ENCODE data around the gene IFI30.

The IFI30 gene

DNA sequence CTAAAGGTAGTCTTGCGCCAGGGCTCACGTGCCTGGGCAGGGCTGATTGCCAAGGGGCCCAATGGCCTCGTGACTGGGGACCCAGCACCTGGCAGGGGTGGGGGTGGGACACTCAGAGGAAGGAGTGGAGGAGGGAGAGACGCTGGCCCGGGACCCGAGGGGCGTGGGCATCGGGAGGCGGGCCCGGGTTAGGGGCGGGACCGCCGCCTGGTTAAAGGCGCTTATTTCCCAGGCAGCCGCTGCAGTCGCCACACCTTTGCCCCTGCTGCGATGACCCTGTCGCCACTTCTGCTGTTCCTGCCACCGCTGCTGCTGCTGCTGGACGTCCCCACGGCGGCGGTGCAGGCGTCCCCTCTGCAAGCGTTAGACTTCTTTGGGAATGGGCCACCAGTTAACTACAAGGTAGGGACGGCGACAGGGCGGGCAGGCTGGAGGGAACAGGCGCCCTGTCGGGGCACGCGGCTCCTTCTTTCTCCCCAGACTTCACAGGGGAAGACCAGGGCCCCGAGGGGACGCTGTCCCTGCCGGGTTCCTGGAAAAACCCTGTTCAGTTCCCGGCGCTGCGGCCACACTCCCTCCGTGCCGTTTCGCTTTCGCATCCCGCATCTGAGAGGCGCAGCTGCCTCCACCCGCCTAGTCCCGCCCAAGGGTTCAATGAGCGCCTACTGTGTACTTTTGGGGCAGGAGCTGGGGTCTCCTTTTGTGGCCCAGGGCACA lies at the start of gene IFI30:
IFI30 (plus strand) TSS at position 242 of the 717 bp plus-strand sequence; CDS start at position 271, 29 bp downstream.
- no peak for DNase-seq (ENCODE audit: low read depth in 1 of 2, low spot score in 1 of 2)

DNA sequence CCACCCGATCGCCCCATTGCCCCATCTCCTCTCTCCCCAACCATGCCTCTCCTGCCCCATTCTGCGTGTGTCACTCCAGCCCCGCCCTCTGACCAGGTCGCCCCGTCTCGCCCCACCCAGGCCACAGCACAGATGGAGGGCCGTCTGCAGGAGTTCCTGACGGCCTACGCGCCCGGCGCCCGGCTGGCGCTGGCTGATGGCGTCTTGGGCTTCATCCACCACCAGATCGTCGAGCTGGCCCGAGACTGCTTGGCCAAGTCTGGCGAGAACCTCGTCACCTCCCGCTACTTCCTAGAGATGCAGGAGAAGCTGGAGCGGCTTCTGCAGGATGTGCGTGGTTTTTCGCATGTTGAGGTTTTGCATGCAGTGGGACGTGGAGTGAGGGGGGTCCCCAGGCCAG lies 49.8 kb upstream of the IFI30 start:
- DNase-seq (ENCODE audit: low read depth in 1 of 2, low spot score in 1 of 2): no peak

DNA sequence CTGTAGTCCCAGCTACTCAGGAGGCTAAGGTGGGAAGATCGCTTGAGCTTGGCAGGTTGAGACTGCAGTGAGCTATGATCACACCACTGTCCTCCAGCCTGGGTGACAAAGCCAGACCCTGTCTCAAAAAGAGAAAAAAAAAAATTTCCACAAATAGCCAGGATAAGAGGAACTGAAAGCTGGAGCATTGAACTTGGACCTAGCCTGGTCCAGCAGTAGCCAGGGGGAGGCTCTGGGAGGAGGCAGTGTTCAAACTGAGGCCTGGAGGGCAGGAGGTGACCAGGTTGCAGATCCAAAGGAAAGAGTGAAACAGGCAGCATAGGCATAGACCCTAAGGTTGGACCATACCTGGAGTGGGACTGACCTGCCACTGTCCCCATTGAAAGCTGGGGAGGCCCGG lies 47.5 kb upstream of the IFI30 start:
- no peak for DNase-seq (ENCODE audit: low read depth in 1 of 2, low spot score in 1 of 2)

DNA sequence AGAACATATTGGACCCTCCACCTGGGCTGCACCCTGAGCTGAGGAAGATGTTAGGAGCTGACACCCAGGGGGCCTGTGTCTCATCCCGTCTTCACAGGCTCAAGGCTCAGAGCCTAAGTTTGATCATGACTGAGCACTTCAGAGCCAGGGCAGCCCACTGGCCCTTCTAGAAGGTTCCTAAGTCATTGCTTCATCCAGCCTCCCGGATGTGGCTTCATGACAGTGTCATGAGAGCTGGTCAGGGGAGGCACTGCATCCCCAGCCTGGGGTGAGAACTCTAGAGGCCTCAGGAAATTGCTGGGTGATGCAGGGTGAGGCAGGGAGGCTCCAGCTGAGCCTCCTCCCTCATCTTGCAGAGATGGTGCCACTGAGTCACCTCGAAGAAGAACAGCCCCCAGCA lies 45.6 kb upstream of the IFI30 start:
- no peak for DNase-seq (ENCODE audit: low read depth in 1 of 2, low spot score in 1 of 2)

DNA sequence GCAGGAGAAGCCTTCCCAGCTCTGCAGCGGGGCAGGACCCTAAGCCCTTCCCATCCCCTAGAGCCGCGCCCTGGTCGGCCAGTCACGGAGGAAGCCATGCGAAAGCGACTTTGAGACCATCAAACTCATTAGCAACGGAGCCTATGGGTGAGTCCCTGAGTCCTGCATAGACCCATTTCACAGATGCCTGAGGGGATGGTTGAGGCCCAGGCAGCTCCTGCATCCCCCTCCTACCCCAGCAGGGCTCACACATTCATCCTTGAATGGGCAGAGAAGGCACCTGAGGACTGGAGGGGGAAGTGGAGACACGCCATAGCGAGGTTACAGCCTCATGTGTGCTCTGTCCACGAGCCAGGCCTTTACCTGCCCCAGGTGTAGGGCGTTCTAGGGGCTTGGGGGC lies 44.8 kb upstream of the IFI30 start:
- no peak for DNase-seq (ENCODE audit: low read depth in 1 of 2, low spot score in 1 of 2)

DNA sequence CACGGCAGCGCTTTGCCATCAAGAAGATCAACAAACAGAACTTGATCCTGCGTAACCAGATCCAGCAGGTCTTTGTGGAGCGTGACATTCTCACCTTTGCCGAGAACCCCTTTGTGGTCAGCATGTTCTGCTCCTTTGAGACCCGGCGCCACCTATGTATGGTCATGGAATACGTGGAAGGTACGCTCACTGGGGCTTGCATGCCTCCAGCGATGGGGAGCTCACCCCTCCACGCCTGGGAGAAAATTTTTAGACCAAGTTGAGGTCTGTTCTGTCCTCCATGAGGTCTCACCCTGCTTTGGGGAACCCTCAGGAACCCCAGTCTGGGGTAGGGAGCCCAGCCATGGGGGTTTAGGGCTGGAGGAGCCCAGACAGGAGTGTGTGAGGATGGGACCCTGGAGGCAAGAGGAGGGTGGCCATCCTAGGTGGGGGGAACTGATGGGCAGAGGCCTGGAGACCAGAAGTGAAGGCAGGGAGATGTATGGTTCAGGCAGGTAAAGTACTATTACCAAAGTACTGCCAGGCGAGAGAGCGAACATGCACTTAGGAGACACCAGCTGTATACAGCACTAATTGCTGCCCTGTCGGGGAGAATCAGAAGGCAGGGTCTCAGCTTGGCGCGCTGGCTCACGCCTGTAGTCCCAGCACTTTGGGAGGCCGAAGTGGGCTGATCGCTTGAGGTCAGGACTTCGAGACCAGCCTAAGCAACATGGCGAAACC lies 42.9 kb upstream of the IFI30 start:
- DNase-seq (ENCODE audit: low read depth in 1 of 2, low spot score in 1 of 2): no peak

DNA sequence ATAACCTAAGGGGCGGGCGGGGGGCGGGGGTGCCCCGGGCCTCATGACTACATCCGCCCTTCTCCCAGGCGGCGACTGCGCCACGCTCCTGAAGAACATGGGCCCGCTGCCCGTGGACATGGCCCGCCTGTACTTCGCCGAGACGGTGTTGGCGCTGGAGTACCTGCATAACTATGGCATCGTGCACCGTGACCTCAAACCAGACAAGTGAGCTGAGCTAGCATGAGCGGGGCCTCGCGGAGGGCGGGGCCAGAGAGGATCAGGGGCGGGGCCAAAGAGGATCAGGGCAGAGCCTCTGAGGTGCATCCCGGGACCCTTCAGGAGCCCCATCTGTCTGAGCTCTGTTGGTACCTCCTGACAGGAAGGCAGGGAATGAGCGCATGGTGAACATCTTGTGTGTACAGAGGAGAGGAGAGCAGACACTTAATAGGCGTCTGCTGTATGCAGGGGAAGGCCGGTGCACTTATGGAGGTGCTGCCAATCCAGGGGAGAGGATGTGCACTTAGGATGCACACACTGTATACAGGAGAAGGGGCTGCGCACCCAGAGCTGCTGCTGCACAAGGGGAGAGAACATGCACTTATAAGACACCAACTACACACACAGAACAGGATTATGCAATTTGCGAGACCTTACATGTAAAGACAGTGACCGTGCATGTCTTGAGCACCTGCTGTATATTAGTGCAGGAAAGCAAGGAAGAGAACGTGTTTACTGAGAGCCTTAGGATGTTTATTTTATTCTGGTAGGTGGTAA lies 41.6 kb upstream of the IFI30 start:
- DNase-seq (ENCODE audit: low read depth in 1 of 2, low spot score in 1 of 2): no peak

DNA sequence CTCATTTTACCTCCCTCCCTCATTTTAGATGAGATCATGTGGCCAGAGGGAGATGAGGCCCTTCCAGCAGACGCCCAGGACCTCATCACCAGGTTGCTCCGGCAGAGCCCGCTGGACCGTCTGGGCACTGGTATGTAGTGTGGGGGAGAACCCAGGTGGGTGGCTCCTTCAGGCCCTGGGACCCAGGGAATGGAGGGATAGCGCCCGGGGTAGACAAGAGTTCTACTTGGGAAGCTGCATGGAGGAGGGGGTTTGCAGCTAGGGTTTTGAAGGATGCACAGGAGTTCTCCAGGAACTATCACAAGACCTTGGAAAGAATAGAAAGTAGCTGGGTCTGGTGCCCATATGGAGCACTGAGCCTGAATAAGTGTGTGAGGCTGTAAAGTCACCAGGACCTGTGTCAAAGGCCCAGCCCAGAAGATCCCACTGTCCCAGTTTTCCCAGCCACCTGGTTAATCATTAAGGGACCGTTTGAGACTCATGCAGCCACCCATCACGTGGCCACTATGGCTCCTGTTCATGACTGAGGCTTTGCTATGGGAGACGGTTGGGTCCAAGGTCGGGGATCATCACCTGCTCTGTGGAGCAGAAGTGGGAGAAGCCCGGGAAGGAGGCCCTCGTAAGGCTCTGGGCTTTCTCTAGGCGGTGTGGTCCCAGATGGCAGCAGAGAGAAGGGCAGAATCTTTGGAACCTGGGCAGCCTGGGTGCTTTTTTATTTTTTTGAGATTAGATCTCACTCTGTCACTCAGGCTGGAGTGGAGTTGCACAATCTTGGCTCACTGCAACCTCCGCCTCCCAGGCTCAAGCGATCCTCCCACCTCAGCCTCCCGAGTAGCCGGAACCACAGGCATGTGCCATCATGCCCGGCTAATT lies 37.7 kb upstream of the IFI30 start:
- no peak for DNase-seq (ENCODE audit: low read depth in 1 of 2, low spot score in 1 of 2)

DNA sequence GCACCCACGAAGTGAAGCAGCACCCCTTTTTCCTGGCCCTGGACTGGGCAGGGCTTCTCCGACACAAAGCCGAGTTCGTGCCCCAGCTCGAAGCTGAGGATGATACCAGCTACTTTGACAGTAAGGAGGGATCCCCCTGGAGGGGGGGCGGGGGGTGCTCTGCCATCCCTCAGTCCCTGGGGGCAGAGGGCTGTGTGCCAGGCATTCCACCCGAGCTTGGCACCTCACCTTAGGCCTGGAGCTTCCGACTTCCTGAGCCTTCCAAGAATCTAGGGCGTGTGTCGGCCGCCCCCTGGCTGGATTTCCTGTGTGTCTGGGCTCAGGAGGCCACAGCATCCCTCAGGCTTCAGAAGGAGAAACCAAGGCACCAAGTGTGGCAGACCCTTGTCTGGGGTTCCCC lies 36.4 kb upstream of the IFI30 start:
- DNase-seq (ENCODE audit: low read depth in 1 of 2, low spot score in 1 of 2): no peak

DNA sequence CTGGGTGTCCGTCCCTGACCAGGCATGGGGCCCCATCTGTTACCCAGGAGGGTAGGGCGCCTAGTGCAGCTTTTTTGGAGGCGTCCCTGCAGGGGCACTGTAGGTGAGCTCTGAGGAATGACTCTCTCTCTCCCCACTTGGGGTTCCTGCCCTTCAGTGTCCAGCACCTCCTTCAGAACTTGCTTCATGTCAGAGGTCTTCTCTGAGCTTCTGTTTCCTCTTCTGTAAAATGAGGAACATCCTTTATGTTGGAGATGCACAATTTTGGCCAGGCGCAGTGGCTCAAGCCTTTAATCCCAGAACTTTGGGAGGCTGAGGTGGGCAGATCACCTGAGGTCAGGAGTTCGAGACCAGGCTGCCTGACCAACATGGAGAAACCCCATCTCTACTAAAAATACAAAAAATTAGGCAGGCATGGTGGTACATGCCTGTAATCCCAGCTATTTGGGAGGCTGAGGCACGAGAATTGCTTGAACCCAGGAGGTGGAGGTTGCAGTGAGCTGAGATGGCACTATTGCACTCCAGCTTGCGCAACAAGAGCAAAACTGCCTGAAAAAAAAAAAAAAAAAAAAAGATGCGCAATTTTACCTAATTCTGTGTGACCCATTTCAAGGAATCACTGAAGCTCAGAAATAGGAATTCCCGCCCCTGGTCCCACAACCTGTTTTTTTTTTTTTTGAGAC lies 35.8 kb upstream of the IFI30 start:
- DNase-seq (ENCODE audit: low read depth in 1 of 2, low spot score in 1 of 2): no peak

DNA sequence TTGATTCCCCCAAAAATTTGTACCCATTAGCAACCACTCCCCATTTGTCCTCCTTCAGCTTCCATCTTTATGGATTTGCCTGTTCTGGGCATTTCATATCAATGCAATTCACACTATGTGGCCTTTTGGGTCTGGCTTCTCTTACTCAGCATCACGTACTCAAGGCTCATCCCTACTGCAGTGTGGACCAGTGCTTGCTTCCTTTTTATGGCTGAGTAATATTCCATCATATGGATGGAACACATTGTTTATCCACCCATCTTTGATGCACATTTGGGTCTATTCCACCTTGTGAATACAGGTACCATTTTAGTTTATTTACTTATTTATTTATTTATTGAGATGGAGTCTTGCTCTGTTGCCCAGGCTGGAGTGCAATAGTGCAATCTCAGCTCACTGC lies 33.1 kb upstream of the IFI30 start:
- no peak for DNase-seq (ENCODE audit: low read depth in 1 of 2, low spot score in 1 of 2)

DNA sequence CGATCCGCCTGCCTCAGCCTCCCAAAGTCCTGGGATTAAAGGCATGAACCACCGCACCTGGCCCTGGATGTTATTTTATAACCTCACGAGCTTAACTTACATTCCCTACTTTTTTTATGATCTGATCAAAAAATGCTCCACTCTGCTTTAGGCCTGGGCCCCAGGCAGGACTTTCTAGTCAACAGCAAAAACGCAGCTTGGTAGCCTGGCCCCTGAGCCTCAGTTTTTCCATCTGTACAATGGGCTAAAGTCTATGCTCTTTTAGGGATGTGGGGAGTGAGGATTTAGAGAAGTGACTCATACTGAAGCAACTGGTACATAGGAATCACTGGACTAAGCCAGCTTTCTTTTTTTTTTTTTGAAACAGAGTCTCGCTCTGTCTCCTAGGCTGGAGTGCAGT lies 32.6 kb upstream of the IFI30 start:
- DNase-seq (ENCODE audit: low read depth in 1 of 2, low spot score in 1 of 2): no peak

DNA sequence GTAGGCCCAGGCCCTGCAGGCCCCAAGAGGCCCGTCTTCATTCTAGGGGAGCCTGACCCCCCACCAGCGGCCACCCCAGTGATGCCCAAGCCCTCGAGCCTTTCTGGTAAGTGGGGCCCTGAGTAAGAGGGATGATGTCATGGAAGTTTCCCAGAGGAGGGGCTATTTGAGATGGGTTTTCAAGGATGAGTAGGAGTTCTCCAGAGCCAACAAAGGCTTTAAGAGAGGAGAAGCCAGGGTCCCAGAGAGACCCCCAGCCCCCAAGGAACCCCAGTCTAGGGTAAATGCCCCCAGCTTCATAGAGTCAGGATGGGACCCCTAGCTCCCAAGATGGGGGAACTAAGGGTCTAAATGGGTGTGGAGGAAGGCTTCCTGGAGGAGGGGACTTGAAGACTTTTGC lies 29.7 kb upstream of the IFI30 start:
- DNase-seq (ENCODE audit: low read depth in 1 of 2, low spot score in 1 of 2): no peak

DNA sequence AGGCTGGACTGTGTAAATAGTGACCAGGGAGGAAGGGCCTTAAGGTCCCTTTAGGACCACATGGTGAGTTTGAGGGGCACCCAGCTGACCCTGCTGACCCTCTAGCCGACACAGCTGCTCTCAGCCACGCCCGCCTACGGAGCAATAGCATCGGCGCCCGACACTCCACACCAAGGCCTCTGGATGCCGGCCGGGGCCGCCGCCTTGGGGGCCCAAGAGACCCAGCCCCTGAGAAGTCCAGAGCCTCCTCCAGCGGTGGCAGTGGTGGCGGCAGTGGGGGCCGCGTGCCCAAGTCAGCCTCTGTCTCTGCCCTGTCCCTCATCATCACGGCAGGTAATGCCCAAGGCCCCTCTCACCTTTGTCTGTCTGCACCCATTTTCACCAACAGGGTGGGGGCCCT lies 29.3 kb upstream of the IFI30 start:
- no peak for DNase-seq (ENCODE audit: low read depth in 1 of 2, low spot score in 1 of 2)

DNA sequence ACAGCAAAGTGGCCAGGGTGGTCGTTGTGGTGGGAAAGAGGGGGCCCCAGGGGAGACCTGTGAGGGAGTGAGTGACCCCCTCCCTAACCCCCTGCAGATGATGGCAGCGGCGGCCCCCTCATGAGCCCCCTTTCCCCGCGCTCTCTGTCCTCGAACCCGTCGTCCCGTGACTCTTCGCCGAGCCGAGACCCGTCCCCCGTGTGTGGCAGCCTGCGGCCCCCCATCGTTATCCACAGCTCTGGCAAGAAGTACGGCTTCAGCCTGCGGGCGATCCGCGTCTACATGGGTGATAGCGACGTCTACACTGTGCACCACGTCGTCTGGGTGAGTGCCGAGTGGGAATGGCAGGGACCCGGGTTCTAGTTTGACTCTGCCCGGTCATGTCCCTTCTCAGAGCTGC lies 28.7 kb upstream of the IFI30 start:
- DNase-seq (ENCODE audit: low read depth in 1 of 2, low spot score in 1 of 2): no peak

DNA sequence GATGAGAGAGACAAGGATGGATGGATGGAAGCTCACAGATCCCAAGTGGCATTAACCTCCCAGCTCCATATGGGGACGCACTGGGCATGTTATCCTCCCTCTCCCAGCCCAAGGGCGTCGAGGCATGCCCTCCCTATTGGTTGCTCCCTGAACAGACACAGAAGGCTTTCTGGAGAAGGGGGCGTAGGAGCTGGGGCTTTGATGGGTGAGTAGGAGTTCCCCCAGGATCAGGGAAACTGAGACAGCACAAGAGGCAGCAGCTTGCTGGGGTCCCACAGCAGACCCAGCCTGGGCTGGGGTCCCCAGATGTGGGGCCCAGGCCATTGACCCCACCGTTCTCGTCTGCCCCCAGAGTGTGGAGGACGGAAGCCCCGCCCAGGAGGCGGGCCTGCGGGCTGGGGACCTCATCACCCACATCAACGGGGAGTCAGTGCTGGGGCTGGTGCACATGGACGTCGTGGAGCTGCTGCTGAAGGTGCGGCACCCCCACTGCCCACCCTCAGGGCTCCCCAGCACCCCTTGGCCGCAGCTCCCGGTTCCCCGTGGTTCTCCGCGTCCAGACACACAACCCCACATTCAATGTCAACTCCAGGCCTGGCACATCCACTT lies 28.1 kb upstream of the IFI30 start:
- DNase-seq (ENCODE audit: low read depth in 1 of 2, low spot score in 1 of 2): no peak

DNA sequence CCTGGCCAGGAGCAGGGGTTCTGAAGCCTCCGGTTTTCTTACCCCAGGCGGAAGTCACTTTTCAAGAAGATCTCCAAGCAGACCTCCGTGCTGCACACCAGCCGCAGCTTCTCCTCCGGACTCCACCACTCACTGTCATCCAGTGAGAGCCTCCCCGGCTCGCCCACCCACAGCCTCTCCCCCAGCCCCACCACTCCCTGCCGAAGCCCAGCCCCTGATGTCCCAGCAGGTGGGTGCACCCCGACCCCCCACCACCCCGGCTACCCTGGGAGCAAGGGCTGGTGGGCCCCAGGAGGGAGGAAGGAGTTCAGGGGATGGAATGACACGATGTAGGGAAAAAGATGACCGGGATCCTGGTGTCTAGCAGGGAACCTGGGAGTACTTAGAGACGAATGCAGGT lies 26.2 kb upstream of the IFI30 start:
- DNase-seq (ENCODE audit: low read depth in 1 of 2, low spot score in 1 of 2): no peak

DNA sequence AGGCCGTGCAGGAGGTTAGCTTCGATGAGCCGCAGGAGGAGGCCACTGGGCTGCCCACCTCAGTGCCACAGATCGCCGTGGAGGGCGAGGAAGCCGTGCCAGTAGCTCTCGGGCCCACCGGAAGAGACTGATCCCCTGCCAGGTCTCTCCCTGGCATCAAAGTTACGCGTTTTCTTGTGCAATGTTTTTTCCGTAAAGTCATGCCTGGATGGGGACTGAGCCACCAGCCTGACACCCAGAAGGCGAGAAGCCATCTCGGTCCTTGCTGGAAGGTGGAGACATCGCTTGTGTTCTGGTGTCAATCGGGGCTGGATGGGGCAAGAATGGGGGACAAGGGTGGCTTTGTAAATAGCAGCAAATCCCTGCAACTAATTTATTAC lies 24.0 kb upstream of the IFI30 start:
- DNase-seq (ENCODE audit: low read depth in 1 of 2, low spot score in 1 of 2): no peak

DNA sequence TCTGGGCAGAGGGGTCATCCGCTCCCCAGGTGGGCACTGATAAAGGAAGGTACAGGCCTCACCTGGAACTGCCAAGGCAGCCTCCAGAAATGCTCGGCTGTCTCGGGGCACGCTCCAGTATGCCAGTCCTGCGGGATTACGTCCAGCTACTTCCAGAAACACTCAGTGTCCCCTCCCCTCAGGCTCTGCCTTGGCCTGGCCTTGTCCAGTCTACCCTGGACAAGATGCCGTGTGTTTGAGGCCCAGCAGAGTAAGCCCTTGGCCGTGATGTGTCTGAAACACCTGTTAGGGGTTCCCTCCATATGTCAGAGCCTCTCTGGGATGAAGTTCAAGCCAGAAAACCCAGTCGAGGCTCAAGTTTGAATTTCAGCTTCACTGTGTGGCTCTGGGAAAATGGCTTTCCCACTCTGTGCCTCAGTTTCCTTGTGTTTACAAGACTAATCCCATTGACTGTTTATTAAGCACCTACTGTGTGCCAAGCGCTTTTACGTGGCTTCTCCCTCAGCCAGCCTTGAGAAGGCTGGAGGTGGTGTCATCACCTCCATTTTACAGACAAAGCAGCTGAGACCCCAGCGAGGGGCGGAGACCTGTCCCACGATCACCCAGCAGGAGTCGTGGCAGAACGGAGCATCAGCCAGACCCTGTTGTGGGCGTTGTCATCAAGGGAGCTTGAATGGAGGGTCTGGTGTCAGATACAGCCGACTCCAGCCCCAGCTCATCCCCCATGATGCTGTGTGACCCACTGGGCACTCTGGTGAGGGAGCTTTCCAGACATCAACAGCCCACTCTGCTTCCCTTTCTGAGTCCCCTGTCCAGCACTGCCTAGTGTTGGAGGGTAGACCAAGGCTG lies 22.6 kb upstream of the IFI30 start:
- no peak for DNase-seq (ENCODE audit: low read depth in 1 of 2, low spot score in 1 of 2)
